Astrocyte of the cerebellum (primary cell): ENCODE results near the gene TMEM14A.

Experiments
- DNase-seq: peaks from one replicate; pipeline ENCODE4 v3.0.0-alpha.2; 2011; ENCODE audit warnings: low read depth
- H3K4me3 ChIP-seq: 2 replicates; pipeline ENCODE4 v1.5.1; 2011; ENCODE audit warnings: mild to moderate bottlenecking, low read depth, low read length, moderate library complexity
- CTCF ChIP-seq: IDR thresholded peaks from 2 replicates; pipeline ENCODE4 v1.5.1; 2012; ENCODE audit warnings: low read length, low read depth, moderate library complexity, mild to moderate bottlenecking; ENCODE audit errors: missing control alignments
- in situ Hi-C: cut with HindIII; loops from 2 replicates; pipeline ENCODE4 v1.10.0; 2017; ENCODE audit warnings: low sequenced_read_pairs

TMEM14A gene

GRCh38 chr6:52663120-52663935 lies 7.6 kb upstream of the TMEM14A start:
- in situ Hi-C loops, result loop anchor here (25.0 kb wide), 2 partner anchors 251 to 401 kb away; partner anchors contain the start of gene EFHC1
- TF ChIP-seq CTCF, result peak; percentile 73

GRCh38 chr6:52663936-52664185 lies 7.1 kb upstream of the TMEM14A start:
- no peak for DNase-seq
- in situ Hi-C loops, result loop anchor here (25.0 kb wide), 2 partner anchors 252 to 402 kb away; partner anchors contain the start of gene EFHC1
- H3K4me3 ChIP-seq, result peak overlapping the region; percentile 59
- TF ChIP-seq CTCF, result no peak

More at GRCh38 chr6:52663120-52663935, 7.6 kb upstream of the TMEM14A start:
- DNase-seq, result peak; percentile 67
- peak overlapping the region; percentile 59 for H3K4me3 ChIP-seq

DNA sequence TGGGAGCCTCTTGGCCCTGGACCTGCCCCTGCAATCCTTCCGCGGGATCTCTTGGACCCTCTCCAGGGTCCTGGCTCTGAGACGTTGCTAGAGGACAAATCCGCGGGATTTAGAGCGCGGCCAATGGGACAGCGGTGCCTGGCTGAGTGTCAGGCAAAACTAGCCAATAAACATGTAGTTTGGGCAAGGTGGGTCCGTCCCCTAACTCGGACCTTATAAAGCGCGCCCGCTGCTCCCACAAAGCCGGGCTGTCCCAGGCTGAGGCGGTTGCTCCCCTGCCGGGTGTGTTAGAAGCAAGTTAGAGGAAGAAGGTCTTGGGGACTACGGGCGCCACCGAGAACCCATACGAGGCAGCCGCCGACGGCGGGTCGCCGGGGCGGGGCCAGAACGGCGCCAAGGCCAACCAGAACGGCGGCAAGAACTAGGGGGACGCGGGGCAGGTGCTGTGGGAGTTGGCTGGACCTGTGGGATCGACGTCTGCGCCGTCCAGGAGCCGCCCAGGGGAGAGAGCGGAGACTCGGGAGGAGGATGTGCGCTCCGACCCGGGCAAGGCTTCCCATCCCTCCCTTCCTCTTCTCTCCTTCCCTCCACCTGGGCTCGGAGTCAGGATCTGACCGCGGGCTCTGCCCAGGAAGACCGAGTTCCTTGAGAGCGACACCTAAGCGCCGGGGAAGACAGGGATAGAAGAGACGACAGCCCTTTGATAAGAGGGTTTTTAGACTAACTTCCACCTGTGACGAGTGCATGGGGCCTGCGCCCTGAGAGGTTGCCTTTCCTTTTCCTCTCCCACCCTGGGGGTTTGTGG lies 6.5 kb upstream of the TMEM14A start:
- H3K4me3 ChIP-seq, result peak overlapping the region; percentile 59
- DNase-seq, result peak; percentile 90
- in situ Hi-C loops, result loop anchor here (25.0 kb wide), 2 partner anchors 252 to 402 kb away; partner anchors contain the start of gene EFHC1
- no peak for TF ChIP-seq CTCF

DNA sequence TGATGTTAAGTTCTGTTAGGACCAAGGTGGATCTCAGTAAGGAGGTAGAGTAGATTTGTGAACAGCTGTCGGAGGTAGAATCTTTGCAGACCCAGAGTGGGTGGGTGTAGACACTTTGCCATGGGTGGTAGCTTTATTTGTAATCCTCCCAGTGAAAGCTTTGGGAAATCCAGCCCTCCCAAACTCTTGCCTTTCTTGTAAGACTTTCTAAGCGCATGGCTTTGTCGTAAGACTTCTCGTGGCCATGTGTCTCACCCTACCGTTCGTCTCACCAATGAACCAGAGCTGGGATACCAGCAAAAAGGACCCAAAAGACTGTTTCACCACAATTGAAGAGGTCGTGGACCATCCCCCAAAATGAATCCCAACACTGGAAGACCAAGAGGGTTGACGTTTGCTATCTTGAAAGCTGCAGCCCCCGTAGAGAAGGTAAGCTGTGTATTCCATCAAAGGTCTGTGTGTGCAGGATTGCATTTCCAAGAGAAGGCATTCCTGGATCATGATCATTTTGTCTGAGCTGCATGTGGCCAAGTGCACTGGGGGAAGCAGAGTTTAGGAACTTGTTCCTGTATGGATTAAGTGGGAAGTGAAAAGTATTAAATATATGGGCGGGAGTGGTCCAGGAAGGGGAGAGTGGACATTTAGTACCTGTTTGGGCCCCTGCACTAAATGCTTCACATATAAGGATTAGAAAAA lies 5.8 kb upstream of the TMEM14A start:
- no peak for TF ChIP-seq CTCF
- DNase-seq, result no peak
- peak overlapping the region; percentile 59 for H3K4me3 ChIP-seq
- in situ Hi-C loops, result loop anchor here (25.0 kb wide), 2 partner anchors 253 to 403 kb away; partner anchors contain the start of gene EFHC1

- TF ChIP-seq CTCF, result no peak
- H3K4me3 ChIP-seq, result peak overlapping the region; percentile 8
- in situ Hi-C loops, result loop anchor here (25.0 kb wide), 2 partner anchors 254 to 404 kb away; partner anchors contain the start of gene EFHC1
- DNase-seq, result no peak
Observed at GRCh38 chr6:52666071-52666470, 4.8 kb upstream of the TMEM14A start.

- TF ChIP-seq CTCF, result no peak
- in situ Hi-C loops, result loop anchor here (25.0 kb wide), 2 partner anchors 254 to 404 kb away; partner anchors contain the start of gene EFHC1
- no peak overlapping the region for H3K4me3 ChIP-seq
- no peak for DNase-seq
Observed at GRCh38 chr6:52666523-52666922, 4.4 kb upstream of the TMEM14A start.
